ENCODE results near the gene CAMK2B.

DNA sequence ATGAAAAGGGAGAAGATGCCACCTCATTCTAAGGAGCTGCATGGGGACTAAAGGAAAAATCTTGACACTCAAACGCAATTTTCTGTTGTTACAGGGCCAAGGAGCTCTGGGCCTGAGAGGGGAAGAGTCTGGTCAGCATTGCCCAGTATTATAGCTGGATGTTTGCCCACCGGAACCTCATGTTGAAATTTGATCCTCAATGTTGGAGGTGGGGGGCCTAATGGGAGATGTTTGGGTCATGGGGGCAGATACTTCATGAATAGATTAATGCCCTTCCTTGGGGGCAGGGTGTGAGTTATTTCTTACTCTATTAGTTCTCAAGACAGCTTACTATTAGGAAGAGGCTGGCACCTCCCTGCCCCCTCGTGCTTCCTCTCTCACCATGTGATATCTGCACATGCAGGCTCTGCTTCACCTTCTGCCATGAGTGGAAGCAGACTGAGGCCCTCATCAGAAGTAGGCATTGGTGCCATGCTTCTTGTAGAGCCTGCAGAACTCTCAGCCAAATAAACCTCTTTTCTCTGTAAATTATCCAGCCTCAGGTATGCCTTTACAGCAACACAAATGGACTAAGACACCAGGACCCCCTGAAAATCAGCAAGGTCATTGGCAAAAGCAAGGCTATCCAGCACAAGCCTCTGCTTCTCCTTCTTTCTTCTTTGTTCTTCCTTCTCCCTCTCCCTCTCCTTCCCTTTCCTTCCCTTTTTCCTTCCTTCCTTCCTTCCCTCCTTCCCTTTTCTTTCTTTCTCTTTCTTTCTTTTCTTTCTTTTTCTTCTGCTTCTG lies 151.3 kb downstream of the CAMK2B start:
- TF ChIP-seq, protein P1, sequence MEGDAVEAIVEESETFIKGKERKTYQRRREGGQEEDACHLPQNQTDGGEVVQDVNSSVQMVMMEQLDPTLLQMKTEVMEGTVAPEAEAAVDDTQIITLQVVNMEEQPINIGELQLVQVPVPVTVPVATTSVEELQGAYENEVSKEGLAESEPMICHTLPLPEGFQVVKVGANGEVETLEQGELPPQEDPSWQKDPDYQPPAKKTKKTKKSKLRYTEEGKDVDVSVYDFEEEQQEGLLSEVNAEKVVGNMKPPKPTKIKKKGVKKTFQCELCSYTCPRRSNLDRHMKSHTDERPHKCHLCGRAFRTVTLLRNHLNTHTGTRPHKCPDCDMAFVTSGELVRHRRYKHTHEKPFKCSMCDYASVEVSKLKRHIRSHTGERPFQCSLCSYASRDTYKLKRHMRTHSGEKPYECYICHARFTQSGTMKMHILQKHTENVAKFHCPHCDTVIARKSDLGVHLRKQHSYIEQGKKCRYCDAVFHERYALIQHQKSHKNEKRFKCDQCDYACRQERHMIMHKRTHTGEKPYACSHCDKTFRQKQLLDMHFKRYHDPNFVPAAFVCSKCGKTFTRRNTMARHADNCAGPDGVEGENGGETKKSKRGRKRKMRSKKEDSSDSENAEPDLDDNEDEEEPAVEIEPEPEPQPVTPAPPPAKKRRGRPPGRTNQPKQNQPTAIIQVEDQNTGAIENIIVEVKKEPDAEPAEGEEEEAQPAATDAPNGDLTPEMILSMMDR (IDR thresholded peaks at IDR 0.05), result no peak
- TF ChIP-seq EZH2 (IDR thresholded peaks at IDR 0.05) (no peak), EZH2phosphoT487 (IDR thresholded peaks at IDR 0.05) (no peak)
